HL-60/S4 (cell line): ENCODE results near the gene GPR63.
"Not testable (repeated sequence)": the region's sequence is repeated elsewhere in the genome, so short reads cannot be mapped to it uniquely, and the experiment has no call there.

Experiments
- in situ Hi-C: fragments of 300-500 bp; cut with MboI; formaldehyde crosslinking; loops from 2 replicates; pipeline ENCODE4 v1.14.3; 2022; ENCODE audit warnings: low sequenced_read_pairs

The GPR63 gene

GRCh38 chr6:96837081-96837971 is at the start of gene GPR63:
TSS of gene GPR63 (minus strand) at chr6:96837477. CDS start at chr6:96799731, 37,746 bp downstream.
- in situ Hi-C loops, result no loop called here

- in situ Hi-C loops, result no loop called here
Measured at GRCh38 chr6:96886519-96886918, 49.2 kb upstream of the GPR63 start.

GRCh38 chr6:96885187-96885631 is 47.9 kb upstream of the GPR63 start:
- in situ Hi-C loops, result not testable (repeated sequence)

GRCh38 chr6:96878143-96878542 is 40.9 kb upstream of the GPR63 start:
- in situ Hi-C loops, result no loop called here

- in situ Hi-C loops, result no loop called here
Measured at GRCh38 chr6:96876886-96877545, 39.7 kb upstream of the GPR63 start.

GRCh38 chr6:96872976-96873375 is 35.7 kb upstream of the GPR63 start:
- in situ Hi-C loops, result no loop called here

GRCh38 chr6:96865055-96865405 is 27.8 kb upstream of the GPR63 start:
- in situ Hi-C loops, result no loop called here

- in situ Hi-C loops, result no loop called here
Measured at GRCh38 chr6:96864216-96865054, 27.2 kb upstream of the GPR63 start.

- in situ Hi-C loops, result no loop called here
Measured at GRCh38 chr6:96862560-96862959, 25.3 kb upstream of the GPR63 start.

GRCh38 chr6:96861588-96861987 is 24.3 kb upstream of the GPR63 start:
- in situ Hi-C loops, result no loop called here

GRCh38 chr6:96856856-96857255 is 19.6 kb upstream of the GPR63 start:
- in situ Hi-C loops, result no loop called here

- in situ Hi-C loops, result no loop called here
Measured at GRCh38 chr6:96853083-96853482, 15.8 kb upstream of the GPR63 start.

- in situ Hi-C loops, result no loop called here
Measured at GRCh38 chr6:96852605-96853004, 15.3 kb upstream of the GPR63 start.

GRCh38 chr6:96851858-96852257 is 14.6 kb upstream of the GPR63 start:
- in situ Hi-C loops, result no loop called here

GRCh38 chr6:96849615-96850014 is 12.3 kb upstream of the GPR63 start:
- in situ Hi-C loops, result no loop called here

- in situ Hi-C loops, result no loop called here
Measured at GRCh38 chr6:96844530-96844929, 7.3 kb upstream of the GPR63 start.

GRCh38 chr6:96841345-96841744 is 4.1 kb upstream of the GPR63 start:
- in situ Hi-C loops, result no loop called here

GRCh38 chr6:96836631-96837080 is 621 bp downstream of the GPR63 start:
- in situ Hi-C loops, result no loop called here

- in situ Hi-C loops, result no loop called here
Measured at GRCh38 chr6:96834070-96834469, 3.2 kb downstream of the GPR63 start.

- in situ Hi-C loops, result no loop called here
Measured at GRCh38 chr6:96832780-96833179, 4.5 kb downstream of the GPR63 start.

- in situ Hi-C loops, result no loop called here
Measured at GRCh38 chr6:96826865-96827264, 10.4 kb downstream of the GPR63 start.
